Stimulated activated CD4-positive, alpha-beta T cell treated with anti-CD3 and anti-CD28 coated beads, Interleukin-2, amount 100 ng/mL, for 24 hours (primary cell): ENCODE results near the gene TGFBR3.

ENCODE experiments used
- DNase-seq, 2 donors: peaks; one replicate each; pipeline ENCODE4 v3.0.0-alpha.2; 2020

The TGFBR3 gene

GRCh38 chr1:91750398-91750996 lies 135.5 kb downstream of the TGFBR3 start:
- no peak for DNase-seq

GRCh38 chr1:91749788-91750231 lies 136.1 kb downstream of the TGFBR3 start:
- DNase-seq, result no peak

DNA sequence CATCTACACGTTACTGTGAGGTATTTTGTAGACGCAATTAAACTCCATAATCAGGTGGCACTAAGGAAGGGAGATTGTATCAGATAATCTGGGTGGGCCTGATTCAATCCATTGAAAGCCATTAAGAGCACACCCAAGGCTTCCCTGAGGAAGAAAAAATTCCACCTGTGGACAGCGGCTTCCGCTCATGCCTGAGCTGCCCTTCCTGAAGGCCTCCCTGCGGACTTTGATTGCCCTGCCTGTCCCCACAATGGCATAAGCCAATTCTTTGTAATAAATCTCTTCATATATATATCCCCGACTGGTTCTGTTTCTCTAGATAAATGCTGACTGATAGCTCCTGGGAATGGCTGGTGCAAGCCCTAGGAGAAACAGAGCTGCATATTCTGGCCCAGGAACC lies 138.3 kb downstream of the TGFBR3 start:
- no peak for DNase-seq

DNA sequence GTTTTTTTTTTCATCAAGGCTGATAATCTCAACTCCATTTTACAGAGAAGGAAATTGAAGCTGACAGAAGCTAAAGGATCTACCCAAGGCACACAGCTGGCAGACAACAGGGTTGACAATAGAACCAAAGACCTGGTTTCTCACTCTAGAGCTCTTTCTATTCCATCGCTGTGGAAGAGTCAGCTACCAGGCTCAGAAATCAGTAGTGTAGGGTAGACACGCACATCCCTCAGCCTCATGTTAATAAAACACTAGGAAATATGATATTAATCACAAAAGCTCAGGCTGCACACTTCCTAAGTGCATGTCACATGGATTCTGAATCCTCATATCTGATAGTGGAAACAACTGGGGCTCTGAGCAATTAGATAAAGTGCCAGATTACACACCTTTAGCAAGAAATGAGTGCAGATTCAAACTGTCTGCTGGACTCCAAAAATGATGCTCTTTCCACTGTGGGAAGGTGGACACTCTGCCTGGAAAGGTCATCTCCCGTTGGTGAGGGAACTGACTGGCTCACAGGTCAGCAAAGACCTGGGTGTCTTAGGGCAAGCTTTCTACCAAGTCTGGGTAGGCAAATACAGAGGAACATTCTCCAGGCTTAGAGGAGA lies 139.1 kb downstream of the TGFBR3 start:
- DNase-seq, result no peak

DNA sequence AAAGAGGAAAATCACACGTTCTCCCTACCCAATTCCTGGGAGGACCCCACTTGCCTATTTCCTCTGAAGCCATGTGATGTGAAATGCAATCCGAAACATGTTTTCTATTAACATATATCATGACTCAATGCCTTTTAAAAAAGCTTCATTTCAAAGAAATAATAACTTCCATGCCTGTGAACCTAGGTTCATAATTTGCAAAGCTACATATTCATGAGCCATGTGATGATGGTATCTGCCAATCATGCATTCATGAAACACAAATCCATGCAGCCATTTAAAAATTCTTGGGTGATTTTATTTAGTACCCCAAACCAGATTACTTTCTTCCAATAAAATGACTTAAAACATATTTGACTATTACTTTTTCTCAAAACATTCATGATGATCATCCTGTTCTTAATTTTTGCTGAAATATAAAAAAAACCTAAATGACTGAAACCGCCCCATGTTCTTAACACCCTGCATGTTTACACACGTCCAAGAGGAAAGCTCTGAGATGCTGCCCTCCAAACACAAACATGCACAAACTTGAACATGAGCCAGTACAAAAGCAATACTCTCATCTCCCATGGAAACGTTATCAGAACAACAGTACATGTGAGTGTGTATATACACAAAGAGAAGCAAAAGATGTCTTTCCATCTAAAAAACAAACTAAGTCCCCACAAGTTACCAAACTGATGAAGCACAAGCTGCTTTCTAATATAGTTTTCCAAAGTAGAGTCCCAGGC lies 140.1 kb downstream of the TGFBR3 start:
- DNase-seq, result no peak

GRCh38 chr1:91744953-91745639 lies 140.9 kb downstream of the TGFBR3 start:
- no peak for DNase-seq

- DNase-seq, result no peak
These were observed 143.1 kb downstream of the TGFBR3 start for GRCh38 chr1:91742848-91743292.

DNA sequence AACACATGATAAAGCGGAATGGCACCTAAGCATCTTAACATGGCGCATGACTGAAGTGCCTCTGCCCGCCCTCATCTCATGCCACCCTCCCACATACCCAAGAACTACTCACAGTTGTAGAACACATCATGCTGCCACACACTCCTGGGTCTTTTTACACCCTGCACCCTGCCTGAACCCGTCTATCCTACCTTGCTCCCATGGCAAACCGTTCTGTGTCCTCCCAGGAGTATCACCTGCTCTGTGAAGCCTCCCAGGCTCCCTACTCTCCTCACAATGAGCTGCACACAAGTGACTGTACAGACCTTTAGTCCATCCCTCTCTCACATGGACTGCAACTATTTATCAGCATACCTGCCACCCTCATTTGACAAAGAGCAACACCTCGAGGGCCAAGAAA lies 144.0 kb downstream of the TGFBR3 start:
- no peak for DNase-seq

DNA sequence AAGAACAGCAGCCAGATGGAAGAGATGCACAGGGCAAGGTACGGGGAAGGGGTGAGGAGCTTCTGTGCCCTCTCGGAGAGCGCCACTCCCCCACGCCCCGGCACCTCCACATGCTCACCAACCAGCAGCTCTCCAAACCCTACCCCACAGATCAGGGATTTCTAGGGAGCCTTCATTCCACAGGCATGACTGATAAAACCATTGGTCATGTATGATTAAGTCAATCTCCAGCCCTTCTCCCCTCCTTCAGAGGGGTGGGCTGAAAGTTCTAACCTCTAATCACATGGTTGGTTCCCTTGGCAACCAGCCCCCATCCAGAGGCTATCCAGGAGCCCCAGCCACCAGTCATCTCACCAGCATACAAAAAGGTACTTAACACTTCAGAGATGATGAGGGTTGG lies 144.7 kb downstream of the TGFBR3 start:
- no peak for DNase-seq

DNA sequence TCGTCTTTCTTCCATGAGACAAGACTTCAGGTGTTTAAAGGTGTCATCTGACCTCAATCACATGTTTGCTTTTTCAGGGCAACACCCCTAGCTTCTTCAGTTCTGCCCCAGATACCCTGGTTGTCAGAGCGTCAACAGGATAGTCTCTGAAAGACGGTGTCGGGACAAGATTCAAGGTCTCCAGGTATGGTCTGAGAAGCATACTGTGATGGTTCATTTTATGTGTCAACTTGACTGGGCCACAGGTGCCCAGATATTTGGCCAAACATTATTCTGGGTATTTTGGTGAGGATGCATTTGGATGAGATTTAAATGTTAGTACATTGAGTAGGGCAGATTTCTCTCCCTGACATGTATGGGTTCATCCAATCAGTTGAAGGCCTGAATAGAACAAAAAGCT lies 148.3 kb downstream of the TGFBR3 start:
- DNase-seq, result no peak

- no peak for DNase-seq
These were observed 149.0 kb downstream of the TGFBR3 start for GRCh38 chr1:91736715-91737615.

DNA sequence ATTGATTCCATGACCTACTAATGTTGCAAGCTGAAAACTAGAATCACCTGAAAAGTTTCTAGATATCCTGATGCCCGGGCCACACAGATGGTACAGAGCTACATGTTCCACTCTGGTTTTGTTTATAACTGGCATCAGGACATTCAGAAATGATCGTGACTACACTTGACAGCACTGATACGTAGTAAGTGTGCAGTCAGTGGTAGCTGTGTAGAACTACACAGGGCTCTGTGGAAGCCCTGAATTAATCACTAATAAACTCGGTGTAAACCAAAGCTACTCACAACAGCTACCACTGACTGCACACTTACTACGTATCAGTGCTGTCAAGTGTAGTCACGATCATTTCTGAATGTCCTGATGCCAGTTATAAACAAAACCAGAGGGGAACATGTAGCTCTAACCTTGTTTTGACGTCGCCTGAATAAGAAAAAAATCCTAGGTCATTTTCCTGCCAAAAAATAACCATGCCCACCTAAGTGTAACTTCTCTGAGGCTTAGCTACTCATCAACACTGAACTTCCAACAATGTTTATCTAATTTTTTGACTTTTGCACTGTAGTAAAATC lies 149.7 kb downstream of the TGFBR3 start:
- DNase-seq, result no peak

GRCh38 chr1:91735266-91735845 lies 150.6 kb downstream of the TGFBR3 start:
- no peak for DNase-seq

- no peak for DNase-seq
These were observed 151.2 kb downstream of the TGFBR3 start for GRCh38 chr1:91734761-91735160.

- no peak for DNase-seq
These were observed 152.7 kb downstream of the TGFBR3 start for GRCh38 chr1:91733108-91733710.

DNA sequence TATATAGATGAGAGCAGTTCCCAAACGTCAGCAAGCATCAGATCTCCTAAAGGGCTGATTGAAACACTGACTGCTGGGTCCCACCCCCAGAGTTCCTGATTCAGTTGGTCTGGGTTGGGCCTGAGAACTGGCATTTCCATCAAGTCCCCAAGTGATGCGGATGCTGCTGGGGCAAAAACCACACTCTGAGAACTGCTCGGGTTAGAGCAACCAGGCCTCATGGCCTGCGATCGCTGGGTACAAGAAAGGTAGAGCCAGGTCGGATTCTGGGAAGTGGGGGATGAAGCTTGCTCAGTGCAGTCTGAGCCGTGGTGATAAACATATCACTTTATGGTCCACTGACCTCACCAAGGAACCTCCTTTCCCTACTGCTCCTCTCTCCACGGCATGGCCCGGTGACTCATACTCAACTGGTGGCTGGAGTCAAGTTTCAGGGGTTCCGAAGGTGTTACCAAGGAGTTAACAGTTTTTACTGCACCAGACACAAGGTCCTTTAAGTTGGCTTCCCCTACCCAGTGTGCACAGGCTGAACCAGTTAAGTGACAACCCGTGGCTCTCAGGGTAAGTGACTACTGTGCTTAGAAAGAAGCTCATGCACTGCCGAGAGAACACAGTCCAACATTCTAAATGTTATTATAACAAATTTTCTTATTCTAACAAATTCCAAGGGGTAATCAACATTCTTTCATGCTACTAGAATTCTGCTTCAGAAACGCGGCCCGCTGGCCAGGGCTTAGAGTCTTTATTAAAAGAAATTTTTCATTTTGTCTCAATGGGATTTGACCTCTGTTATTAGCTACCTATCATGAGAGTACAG lies 153.5 kb downstream of the TGFBR3 start:
- peak; percentile 27 to 30 for DNase-seq

- peak; percentile 55 to 67 for DNase-seq
These were observed 154.1 kb downstream of the TGFBR3 start for GRCh38 chr1:91731815-91732214.

DNA sequence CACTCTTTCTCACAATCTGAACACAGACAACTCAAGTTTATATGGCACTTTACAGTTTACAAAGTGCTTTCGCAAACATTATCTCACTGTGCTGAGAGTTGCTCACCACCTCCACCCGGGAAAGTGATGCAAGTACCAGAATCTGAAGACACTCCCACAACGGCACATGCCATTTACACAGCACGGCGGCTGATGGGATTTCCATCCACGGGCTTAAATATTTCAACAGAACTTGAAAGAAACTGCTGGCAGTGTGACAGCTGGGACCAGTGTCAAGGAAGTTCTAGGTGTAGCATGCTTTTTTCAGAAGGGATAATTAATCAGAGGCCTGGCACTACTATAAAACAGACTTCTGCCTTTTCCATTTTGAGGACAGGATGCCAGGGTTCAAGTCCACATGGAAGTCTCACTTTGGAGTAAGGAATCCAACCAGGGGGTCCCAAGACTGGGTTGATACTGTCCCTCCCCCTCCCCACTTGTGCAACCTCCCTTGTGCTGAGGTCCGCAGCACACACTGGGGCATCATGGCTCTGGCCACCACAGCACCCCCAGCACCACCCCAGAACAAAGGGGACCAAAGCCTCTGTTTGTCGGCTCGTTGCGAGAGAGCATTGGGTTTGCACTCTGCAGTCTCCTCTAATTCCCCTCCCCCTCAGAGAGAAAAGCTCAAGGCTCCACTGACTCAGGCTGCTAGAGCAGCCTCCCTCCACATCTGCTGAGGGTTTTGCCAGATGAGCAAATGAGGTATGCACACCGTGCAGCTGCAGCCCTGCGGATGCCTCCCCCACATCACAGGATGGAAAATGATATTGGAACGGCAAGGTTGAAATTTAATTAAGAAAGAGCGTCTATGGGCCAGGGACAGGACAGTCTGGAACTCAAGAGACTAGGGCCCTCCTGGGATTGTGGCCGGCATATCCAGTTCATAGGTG lies 154.9 kb downstream of the TGFBR3 start:
- peak; percentile 43 to 46 for DNase-seq
